Retinal pigment epithelial cell (primary cell): ENCODE measurements around the gene ARPC3.
"Not testable (repeated sequence)": the region's sequence is repeated elsewhere in the genome, so short reads cannot be mapped to it uniquely, and the experiment has no call there.

Experiments
- DNase-seq: peaks from one replicate; pipeline ENCODE4 v3.0.0-alpha.2; 2010; ENCODE audit warnings: low read depth
- H3K4me3 ChIP-seq: 2 replicates; pipeline ENCODE4 v1.5.1; 2011; ENCODE audit warnings: mild to moderate bottlenecking, low read length, control low read depth, moderate library complexity
- TF ChIP-seq, protein P1 (sequence below): conservative IDR thresholded peaks from 2 replicates; pipeline ENCODE4 v1.5.1; 2011; ENCODE audit warnings: low read depth, low read length, control low read depth, inconsistent platforms

ARPC3 gene

DNA sequence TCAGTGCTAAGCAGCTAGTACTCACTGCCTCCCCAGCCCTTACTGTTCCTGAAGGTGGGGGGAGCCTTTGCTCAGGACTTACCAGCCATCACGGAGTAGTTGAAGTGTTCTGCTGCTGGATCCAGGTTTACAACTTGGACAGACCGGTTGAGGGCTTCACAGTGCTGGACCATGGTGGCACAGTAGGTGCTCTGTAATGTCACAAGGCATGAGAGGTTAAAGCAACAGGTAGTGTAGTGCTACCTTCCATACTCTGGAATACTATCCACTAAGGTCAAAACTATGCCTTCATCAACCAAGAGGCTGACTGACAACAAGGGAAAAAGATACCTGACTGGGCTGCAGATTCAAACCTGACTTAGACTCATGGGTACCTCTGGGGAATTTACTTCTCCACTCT, 14.9 kb upstream of the ARPC3 start:
- no peak for DNase-seq
- TF ChIP-seq, protein P1, sequence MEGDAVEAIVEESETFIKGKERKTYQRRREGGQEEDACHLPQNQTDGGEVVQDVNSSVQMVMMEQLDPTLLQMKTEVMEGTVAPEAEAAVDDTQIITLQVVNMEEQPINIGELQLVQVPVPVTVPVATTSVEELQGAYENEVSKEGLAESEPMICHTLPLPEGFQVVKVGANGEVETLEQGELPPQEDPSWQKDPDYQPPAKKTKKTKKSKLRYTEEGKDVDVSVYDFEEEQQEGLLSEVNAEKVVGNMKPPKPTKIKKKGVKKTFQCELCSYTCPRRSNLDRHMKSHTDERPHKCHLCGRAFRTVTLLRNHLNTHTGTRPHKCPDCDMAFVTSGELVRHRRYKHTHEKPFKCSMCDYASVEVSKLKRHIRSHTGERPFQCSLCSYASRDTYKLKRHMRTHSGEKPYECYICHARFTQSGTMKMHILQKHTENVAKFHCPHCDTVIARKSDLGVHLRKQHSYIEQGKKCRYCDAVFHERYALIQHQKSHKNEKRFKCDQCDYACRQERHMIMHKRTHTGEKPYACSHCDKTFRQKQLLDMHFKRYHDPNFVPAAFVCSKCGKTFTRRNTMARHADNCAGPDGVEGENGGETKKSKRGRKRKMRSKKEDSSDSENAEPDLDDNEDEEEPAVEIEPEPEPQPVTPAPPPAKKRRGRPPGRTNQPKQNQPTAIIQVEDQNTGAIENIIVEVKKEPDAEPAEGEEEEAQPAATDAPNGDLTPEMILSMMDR: no peak
- no peak overlapping the region for H3K4me3 ChIP-seq

- H3K4me3 ChIP-seq, DNase-seq: not testable (repeated sequence)
Observed at GRCh38 chr12:110461189-110461588, 11.1 kb upstream of the ARPC3 start.

GRCh38 chr12:110458756-110459155, 8.6 kb upstream of the ARPC3 start:
- DNase-seq: no peak
- H3K4me3 ChIP-seq: no peak overlapping the region
- TF ChIP-seq, protein P1: no peak

DNA sequence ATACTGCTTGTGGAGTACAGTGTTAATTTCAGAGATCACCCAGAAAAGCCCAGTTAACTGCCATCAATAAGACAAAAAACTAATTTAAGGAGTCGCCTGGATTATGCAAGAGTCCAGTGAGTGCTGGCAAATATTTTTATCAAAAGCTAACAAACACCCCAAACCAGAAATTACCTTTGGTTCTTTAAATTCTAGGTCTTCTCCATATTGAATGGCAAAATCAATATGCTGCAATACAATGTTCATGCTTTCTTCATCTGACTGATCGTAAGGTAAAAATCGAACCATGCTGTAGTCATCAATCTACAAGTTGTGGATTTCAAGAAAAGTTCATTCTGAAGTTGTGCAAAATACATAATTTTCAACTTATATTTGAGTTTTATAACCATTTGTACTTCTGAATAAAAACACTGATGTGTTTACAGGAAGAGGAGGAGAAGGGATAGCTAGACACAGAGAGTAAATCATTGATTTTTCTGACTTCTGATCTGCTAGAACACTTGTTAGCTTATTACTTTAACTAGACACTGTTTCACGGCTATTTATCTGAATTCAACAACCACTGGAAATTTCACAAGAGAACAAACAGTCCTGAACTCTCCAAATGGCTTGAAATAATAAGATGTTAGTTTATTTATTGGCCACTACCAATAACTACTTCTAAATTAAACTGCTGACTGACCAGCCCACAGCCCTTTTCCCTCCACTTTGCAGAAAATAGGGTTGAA, 3.6 kb upstream of the ARPC3 start:
- no peak for DNase-seq
- H3K4me3 ChIP-seq: no peak overlapping the region
- TF ChIP-seq, protein P1: no peak

DNA sequence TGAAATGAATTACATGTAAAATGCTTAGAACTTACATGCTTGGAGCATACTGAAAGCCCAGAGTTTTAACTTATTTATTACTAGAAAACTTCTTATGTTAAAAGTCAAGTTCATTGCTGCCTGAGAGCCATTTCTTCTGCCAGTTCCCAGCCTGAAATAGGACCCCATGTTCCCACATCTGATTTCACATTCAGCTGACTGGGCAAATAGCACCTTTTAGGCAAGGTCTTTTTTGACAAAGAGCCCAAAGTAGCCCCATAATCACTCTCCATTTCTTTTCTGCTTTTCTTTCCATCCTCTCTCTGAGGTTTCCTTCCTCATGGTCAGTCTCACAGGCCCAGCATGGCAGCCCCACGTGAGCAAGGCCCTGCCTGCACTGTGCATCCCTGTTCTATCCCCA, 1.1 kb upstream of the ARPC3 start:
- DNase-seq: no peak
- TF ChIP-seq, protein P1: no peak

GRCh38 chr12:110444455-110444854, 5.7 kb downstream of the ARPC3 start:
- TF ChIP-seq, protein P1: no peak
- DNase-seq: no peak

More for the DNA sequence above, 1.1 kb upstream of the ARPC3 start:
- no peak overlapping the region for H3K4me3 ChIP-seq

DNA sequence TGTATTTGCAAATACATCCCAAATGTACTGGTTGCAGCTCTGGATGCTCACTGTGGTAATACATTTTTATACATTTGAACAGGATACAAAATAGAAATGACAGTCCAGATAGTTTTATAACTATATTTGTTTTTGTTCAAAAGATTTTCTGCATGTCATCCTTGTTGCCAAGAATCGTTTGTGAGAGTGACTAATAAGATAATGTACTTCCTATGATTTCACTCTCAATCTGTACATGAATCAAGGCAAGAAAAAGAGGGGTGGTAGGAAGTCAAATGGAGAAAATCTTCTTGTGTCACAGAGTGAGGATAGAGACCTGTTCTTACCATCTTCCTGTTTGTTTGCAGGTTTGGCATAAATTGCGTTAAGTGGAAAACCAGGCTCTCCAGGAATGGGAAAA, 13.9 kb downstream of the ARPC3 start:
- no peak overlapping the region for H3K4me3 ChIP-seq
- TF ChIP-seq, protein P1: no peak
- DNase-seq: no peak

More at GRCh38 chr12:110444455-110444854, 5.7 kb downstream of the ARPC3 start:
- H3K4me3 ChIP-seq: no peak overlapping the region
